Measurements from ENCODE around the gene CISTR. TPM values are rescaled to one million over a fixed set of nuclear protein-coding genes. Genes with fewer than 3 reads are reported as not detected.

The CISTR gene
- total and polyA plus RNA-seq, 2 donors (not counting 3 experiments of a cell fraction or from before 2014, with no cell fraction given): not detected

DNA sequence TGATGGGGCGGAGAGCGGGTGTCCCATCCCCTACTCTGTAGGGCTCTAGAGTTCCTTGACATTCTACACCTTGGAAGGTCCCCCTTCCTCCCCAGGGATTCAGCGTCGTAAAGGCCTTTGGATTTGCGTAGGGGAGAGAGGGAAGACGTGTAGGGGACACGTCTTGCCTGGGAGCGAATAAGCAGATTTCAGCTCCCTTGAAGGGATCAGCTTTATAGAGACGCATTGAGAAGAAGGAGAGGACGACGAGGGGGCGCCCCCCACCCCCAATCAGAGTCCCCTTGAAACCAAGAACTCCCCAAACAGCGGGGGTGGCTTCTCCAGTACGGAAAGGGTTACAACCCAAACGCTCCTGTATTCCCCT is 24.9 kb downstream of the CISTR start:
- H3K4me1 ChIP-seq (ENCODE audit: control insufficient read depth, extremely low read depth, insufficient read depth, low read length): peaks cover 14% of the 10 kb centered on the region
- peak overlapping the region; percentile 61 for H3K9ac ChIP-seq (replicated peaks; ENCODE audit: extremely low read depth, insufficient read depth, low read length)
- no peaks in the 10 kb centered on the region for H3K9me1 ChIP-seq (replicated peaks; ENCODE audit: control insufficient read depth, extremely low read depth, insufficient read depth, low read length)
- dilution Hi-C loops (cut with MboI; ENCODE audit: extremely low pct_ligation_motif_present, low sequenced_read_pairs): no loop called here
- FAIRE-seq (no peak), DNase-seq (ENCODE audit: low read depth, low spot score) (no peak)
- peak overlapping the region; percentile 85 for H2AFZ ChIP-seq (ENCODE audit: low read depth, low read length)
- intact Hi-C loops (cut with micrococcal nuclease): loop anchor here (2.0 kb wide), 1 partner anchor 20 kb away; no protein-coding TSS in a partner anchor
- TF ChIP-seq POLR2AphosphoS5 (IDR thresholded peaks at IDR 0.05; ENCODE audit: insufficient read depth, low read depth, low read length) (no peak), POLR2A (IDR thresholded peaks at IDR 0.05; ENCODE audit: low read depth, low read length) (peak; percentile 43)
- no peaks in the 10 kb centered on the region for H3K79me2 ChIP-seq (ENCODE audit: control insufficient read depth, insufficient read depth, low read length)
- H3K36me3 ChIP-seq (ENCODE audit: control insufficient read depth in 2 of 2, extremely low read depth in 1 of 2, insufficient read depth in 2 of 2, low read length in 2 of 2): peaks cover 0 to 22% of the 10 kb centered on the region in 2 experiments
- POLR2A ChIA-PET: no interaction called here
- CTCF ChIA-PET: interaction anchor here (0.7 to 4.8 kb wide), 5 partner anchors 14 to 25 kb away, joined by 3 to 34 read pairs (median 13); no protein-coding TSS in a partner anchor
- no peaks in the 10 kb centered on the region for H3K9me3 ChIP-seq (replicated peaks; ENCODE audit: control insufficient read depth, insufficient read depth, low read length)
- no peaks in the 10 kb centered on the region for H4K20me1 ChIP-seq (replicated peaks; ENCODE audit: control insufficient read depth, extremely low read depth, insufficient read depth, low read length)
- peak overlapping the region; percentile 72 for H3K4me2 ChIP-seq (ENCODE audit: insufficient read depth, low read length)
- H3K4me3 ChIP-seq (replicated peaks in 1 of 3; ENCODE audit: insufficient read depth in 1 of 3, low read depth in 1 of 3, low read length in 3 of 3): peak overlapping the region; percentile 44 to 85 (median 56)
- BruUV-seq (replicated peaks): TSS peak; percentile 68
- H3K27ac ChIP-seq (ENCODE audit: insufficient read depth, low read depth, low read length): peak overlapping the region; percentile 4
- peaks cover 4 to 7% of the 10 kb centered on the region in 2 experiments for H3K27me3 ChIP-seq (ENCODE audit: control insufficient read depth in 2 of 2, insufficient read depth in 2 of 2, low read length in 2 of 2)

DNA sequence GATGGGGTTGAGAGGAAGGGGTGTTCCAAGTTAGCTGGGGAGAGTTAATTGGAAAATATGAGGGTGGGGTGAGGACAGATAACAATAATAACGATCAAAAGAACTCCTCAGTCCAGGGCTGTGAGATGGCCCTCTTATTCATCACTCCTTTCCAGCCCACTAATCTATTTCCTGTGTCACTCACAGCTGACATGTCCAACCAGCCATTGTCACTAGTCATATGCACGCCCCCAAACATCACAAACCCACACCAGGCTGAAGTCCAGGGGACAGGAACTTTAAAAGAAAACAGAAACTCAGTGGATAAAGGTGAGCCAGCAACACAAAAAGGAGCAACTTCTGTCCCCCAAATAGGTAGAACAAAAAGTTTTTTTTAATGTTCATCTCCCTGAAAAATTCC is 25.4 kb downstream of the CISTR start:
- H3K9me3 ChIP-seq (replicated peaks; ENCODE audit: control insufficient read depth, insufficient read depth, low read length): no peaks in the 10 kb centered on the region
- H3K9ac ChIP-seq (replicated peaks; ENCODE audit: extremely low read depth, insufficient read depth, low read length): peak overlapping the region; percentile 61
- no peaks in the 10 kb centered on the region for H4K20me1 ChIP-seq (replicated peaks; ENCODE audit: control insufficient read depth, extremely low read depth, insufficient read depth, low read length)
- no peak for FAIRE-seq
- no peak for TF ChIP-seq GATA2 (IDR thresholded peaks at IDR 0.05; ENCODE audit: insufficient read depth, insufficient read length, low read depth, low read length)
- no peak for TF ChIP-seq POLR2AphosphoS5 (IDR thresholded peaks at IDR 0.05; ENCODE audit: insufficient read depth, low read depth, low read length)
- no peak for TF ChIP-seq FOS (IDR thresholded peaks at IDR 0.05; ENCODE audit: borderline replicate concordance, insufficient read depth, low read length)
- no peak for TF ChIP-seq POLR2A (IDR thresholded peaks at IDR 0.05; ENCODE audit: low read depth, low read length)
- no peak for TF ChIP-seq EZH2 (IDR thresholded peaks at IDR 0.05; ENCODE audit: borderline replicate concordance, low read depth, low read length, severe bottlenecking)
- TF ChIP-seq, protein P1, sequence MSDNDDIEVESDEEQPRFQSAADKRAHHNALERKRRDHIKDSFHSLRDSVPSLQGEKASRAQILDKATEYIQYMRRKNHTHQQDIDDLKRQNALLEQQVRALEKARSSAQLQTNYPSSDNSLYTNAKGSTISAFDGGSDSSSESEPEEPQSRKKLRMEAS (IDR thresholded peaks at IDR 0.05; ENCODE audit: insufficient read depth, insufficient read length): no peak
- TF ChIP-seq, protein P2, sequence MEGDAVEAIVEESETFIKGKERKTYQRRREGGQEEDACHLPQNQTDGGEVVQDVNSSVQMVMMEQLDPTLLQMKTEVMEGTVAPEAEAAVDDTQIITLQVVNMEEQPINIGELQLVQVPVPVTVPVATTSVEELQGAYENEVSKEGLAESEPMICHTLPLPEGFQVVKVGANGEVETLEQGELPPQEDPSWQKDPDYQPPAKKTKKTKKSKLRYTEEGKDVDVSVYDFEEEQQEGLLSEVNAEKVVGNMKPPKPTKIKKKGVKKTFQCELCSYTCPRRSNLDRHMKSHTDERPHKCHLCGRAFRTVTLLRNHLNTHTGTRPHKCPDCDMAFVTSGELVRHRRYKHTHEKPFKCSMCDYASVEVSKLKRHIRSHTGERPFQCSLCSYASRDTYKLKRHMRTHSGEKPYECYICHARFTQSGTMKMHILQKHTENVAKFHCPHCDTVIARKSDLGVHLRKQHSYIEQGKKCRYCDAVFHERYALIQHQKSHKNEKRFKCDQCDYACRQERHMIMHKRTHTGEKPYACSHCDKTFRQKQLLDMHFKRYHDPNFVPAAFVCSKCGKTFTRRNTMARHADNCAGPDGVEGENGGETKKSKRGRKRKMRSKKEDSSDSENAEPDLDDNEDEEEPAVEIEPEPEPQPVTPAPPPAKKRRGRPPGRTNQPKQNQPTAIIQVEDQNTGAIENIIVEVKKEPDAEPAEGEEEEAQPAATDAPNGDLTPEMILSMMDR (IDR thresholded peaks at IDR 0.05; ENCODE audit: extremely low read depth in 1 of 2, insufficient read depth in 1 of 2, low read depth in 1 of 2, low read length in 2 of 2): no peak
- TF ChIP-seq JUN (IDR thresholded peaks at IDR 0.05; ENCODE audit: borderline replicate concordance, insufficient read depth, insufficient read length, low read depth): no peak
- no peak for TF ChIP-seq MYC (IDR thresholded peaks at IDR 0.05; ENCODE audit: low read depth, low read length)
- H3K4me3 ChIP-seq (replicated peaks in 1 of 3; ENCODE audit: insufficient read depth in 1 of 3, low read depth in 1 of 3, low read length in 3 of 3): peak overlapping the region; percentile 44 to 85 (median 56)
- peaks cover 0 to 27% of the 10 kb centered on the region in 2 experiments for H3K36me3 ChIP-seq (ENCODE audit: control insufficient read depth in 2 of 2, extremely low read depth in 1 of 2, insufficient read depth in 2 of 2, low read length in 2 of 2)
- H3K79me2 ChIP-seq (ENCODE audit: control insufficient read depth, insufficient read depth, low read length): no peaks in the 10 kb centered on the region
- dilution Hi-C loops (cut with MboI; ENCODE audit: extremely low pct_ligation_motif_present, low sequenced_read_pairs): no loop called here
- H2AFZ ChIP-seq (ENCODE audit: low read depth, low read length): no peak overlapping the region
- peaks cover 14% of the 10 kb centered on the region for H3K4me1 ChIP-seq (ENCODE audit: control insufficient read depth, extremely low read depth, insufficient read depth, low read length)
- CTCF ChIA-PET: interaction anchor here (0.7 to 4.8 kb wide), 5 partner anchors 14 to 24 kb away, joined by 3 to 34 read pairs (median 13); no protein-coding TSS in a partner anchor
- H3K27me3 ChIP-seq (ENCODE audit: control insufficient read depth in 2 of 2, insufficient read depth in 2 of 2, low read length in 2 of 2): peaks cover under 1 to 7% of the 10 kb centered on the region in 2 experiments
- intact Hi-C loops (cut with micrococcal nuclease): loop anchor here (2.0 kb wide), 1 partner anchor 20 kb away; no protein-coding TSS in a partner anchor
- POLR2A ChIA-PET: no interaction called here
- no peaks in the 10 kb centered on the region for H3K9me1 ChIP-seq (replicated peaks; ENCODE audit: control insufficient read depth, extremely low read depth, insufficient read depth, low read length)
- DNase-seq (ENCODE audit: low read depth, low spot score): no peak
- BruUV-seq (replicated peaks): no TSS peak
- H3K4me2 ChIP-seq (ENCODE audit: insufficient read depth, low read length): peak overlapping the region; percentile 72
- no peak overlapping the region for H3K27ac ChIP-seq (ENCODE audit: insufficient read depth, low read depth, low read length)

Data from endothelial cell of umbilical vein (primary cell).